Measurements from ENCODE around the gene VSTM2B. TPM values are rescaled to one million over a fixed set of nuclear protein-coding genes. Genes with fewer than 3 reads are reported as not detected.

Gene VSTM2B
- total RNA-seq, 1 donor from 2014 or later = not detected

- no peak for DNase-seq (ENCODE audit: low read depth in 2 of 2)
Observed at GRCh38 chr19:29515233-29515619, 10.6 kb upstream of the VSTM2B start.

- DNase-seq (ENCODE audit: low read depth in 2 of 2) = no peak
Observed at GRCh38 chr19:29515706-29516357, 10.0 kb upstream of the VSTM2B start.

GRCh38 chr19:29516358-29516725, 9.5 kb upstream of the VSTM2B start:
- DNase-seq (ENCODE audit: low read depth in 2 of 2) = no peak

DNA sequence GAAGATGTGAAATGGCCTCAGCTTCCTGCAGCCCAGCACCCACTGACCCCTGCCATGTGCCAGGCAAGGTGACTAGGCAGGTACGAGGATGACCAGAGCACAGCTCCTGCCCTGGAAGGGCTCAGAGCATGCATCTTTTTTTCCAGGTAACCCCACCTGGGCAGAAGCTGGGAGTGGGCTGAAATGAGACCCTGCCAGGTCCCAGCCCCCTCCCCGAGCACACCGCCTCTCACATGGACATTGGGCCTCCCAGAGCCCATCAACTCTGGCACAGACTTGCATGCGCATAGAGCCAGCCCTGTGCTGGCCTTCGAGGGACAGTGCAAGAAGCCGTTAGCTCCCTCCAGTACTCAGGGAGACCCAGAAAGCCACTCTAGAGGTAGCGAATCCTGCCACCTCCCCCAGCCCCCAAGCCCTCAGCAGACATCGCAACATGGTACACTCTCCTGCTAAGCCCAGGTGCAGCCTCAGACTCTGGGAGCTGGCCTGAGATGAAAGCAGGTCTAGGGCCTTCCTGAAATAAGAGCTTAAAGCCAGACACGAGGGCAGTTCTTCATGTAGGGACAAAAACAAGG, 8.9 kb upstream of the VSTM2B start:
- no peak for DNase-seq (ENCODE audit: low read depth in 2 of 2)

GRCh38 chr19:29517412-29517811, 8.4 kb upstream of the VSTM2B start:
- DNase-seq (ENCODE audit: low read depth in 2 of 2) = no peak

GRCh38 chr19:29517946-29518345, 7.8 kb upstream of the VSTM2B start:
- no peak for DNase-seq (ENCODE audit: low read depth in 2 of 2)

DNA sequence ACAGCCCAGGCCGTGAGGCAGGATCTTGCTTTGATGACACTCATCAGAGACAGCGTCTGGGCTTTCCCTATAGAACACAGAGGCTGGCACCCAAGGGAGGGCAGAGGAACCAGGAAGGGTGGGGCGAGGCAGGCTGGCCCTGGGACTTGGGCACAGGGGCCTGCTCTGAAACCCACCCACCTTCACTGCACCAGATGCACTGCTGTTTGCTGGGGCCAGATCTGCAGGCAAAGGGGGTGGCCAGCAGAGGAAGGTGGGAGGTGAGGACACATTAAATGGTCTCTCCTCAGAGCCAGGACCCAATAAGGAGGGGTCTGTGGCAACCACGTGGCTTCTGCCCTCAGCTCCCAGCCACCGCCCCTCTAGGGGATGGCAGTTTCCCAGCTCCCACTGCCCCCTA, 6.6 kb upstream of the VSTM2B start:
- DNase-seq (ENCODE audit: low read depth in 2 of 2) = no peak

GRCh38 chr19:29519931-29520330, 5.9 kb upstream of the VSTM2B start:
- no peak for DNase-seq (ENCODE audit: low read depth in 2 of 2)

- DNase-seq (ENCODE audit: low read depth in 2 of 2) = no peak
Observed at GRCh38 chr19:29520390-29520789, 5.4 kb upstream of the VSTM2B start.

DNA sequence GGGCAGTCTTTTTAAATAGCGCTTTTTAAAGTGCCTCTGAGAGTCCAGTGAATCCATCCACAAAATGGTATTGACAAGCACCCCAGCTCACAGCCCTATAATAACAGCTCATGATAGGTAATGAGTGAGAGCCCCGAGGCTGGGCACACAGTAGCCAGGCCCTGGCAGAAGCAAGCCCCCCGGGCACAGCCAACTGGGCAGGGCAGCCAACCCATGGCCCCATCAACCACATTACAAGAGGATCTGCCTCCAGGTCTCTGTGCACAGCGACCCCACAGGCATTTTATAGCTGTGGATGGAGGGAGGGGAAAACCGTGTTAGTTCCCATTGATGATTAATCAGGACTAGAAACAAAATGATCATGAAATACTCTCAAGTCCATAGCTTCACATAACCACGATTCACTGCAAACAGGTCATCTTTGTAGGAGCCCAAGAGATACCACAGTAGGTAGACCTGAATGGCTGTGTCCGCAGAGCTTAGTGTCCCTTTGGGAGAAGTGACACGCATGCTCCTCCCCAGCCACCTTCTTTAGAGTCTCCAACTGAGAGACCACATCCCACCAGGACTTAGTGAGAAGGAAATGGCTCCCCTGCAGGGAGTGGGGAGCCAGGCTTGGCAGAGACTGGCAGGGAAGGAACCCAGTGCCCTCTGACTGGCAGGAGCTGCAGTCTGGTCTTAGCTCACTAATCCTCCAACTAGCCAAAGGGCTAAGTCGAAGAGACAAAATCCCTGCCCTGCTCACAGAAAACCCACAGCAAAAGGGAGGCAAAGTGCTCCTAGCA, 4.3 kb upstream of the VSTM2B start:
- no peak for DNase-seq (ENCODE audit: low read depth in 2 of 2)

GRCh38 chr19:29523568-29523967, 2.2 kb upstream of the VSTM2B start:
- DNase-seq (ENCODE audit: low read depth in 2 of 2) = no peak

GRCh38 chr19:29524201-29524911, 1.4 kb upstream of the VSTM2B start:
- DNase-seq (ENCODE audit: low read depth in 2 of 2) = no peak

DNA sequence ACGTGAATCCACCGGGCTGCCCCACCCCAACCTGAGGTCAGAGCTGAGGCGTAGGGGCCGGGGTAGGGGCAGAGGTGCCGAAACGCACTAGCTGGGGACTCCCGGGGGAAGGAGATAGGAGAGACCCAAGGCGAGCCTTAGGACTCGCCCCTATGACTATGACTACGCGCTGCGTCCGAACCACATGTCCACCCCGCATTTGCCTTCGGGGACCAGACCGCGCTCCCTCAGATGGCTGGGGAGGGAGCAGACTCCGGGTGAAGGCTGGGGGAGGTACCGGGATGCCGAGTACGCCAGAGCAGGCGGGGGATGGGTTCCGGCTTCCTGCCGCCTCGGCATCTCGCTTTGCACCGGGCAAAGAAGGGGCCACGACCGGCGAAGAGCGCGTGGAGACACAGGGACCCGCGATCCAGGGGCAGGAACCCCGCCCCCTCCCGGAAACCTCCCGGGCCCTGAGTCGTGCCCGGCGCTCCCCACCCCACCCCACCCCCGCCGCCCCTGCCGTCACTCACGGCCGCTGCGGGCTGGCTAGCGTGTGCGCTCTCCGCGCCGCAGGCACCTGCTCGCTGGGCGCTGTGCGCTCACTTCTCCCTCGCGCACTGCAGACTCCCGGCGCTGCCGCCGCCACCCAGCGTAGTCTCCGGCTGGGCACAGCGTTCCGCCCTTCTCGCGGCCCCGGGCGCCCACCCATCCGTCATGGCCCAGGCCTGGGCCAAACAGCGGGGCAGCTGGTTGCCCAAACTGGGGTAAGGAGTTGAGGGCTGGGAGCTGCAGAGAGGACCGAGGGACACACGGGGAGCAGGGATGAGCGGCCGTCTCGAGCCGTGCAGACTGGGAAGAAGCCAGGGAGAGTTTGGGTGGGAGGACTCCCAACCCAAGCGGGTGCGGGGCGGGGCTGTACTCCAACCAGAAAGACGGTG, 622 bp upstream of the VSTM2B start:
- DNase-seq (ENCODE audit: low read depth in 2 of 2) = no peak

GRCh38 chr19:29526730-29527499, 1.1 kb downstream of the VSTM2B start:
- DNase-seq (ENCODE audit: low read depth in 2 of 2) = no peak

- DNase-seq (ENCODE audit: low read depth in 2 of 2) = no peak
Observed at GRCh38 chr19:29527500-29528328, 1.9 kb downstream of the VSTM2B start.

DNA sequence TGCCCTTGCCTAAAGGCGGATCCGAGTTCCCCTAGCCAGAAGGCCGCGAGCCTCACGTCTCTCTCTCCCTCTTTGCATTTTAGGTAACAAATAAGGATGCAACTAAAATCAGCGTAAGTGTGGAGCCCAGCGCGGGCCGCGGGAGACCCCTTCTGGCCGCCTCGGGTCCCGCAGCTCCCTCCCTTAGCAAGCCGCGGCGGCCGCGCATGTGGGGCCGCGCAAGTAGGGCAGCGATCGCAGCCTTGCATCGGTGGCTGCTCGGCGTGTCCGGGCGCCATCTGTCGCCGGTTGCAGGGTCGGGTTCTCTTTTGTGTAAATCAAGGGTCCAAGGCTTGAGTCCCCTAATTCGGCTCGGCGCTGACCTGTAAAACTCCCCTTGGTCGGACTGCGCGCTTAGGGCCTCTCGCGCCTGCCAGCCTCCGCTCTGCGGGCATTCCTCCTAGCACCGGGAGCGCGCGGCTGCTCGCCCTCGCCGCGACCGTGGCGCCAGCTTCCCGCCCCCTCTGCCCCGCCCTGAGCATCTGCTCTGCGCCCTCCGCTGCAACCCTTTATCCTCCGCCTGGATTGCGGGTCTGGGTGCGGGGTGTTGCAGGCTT, 2.7 kb downstream of the VSTM2B start:
- DNase-seq (ENCODE audit: low read depth in 2 of 2) = peak; percentile 75 to 84

- DNase-seq (ENCODE audit: low read depth in 2 of 2) = no peak
Observed at GRCh38 chr19:29528946-29529645, 3.3 kb downstream of the VSTM2B start.
